Measurements from ENCODE around the gene PARN. TPM values are rescaled to one million over a fixed set of nuclear protein-coding genes. Genes with fewer than 3 reads are reported as not detected.

PARN gene
- total and polyA plus RNA-seq, 2 of the 8 experiments (the other 6 are each of a cell fraction or from before 2014, with no cell fraction given), result 24.5 to 44.6 TPM

- TF ChIP-seq, protein P1, sequence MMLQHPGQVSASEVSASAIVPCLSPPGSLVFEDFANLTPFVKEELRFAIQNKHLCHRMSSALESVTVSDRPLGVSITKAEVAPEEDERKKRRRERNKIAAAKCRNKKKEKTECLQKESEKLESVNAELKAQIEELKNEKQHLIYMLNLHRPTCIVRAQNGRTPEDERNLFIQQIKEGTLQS (IDR thresholded peaks at IDR 0.05; ENCODE audit: insufficient read depth, low read depth, low read length), result no peak
- no peak for TF ChIP-seq SP4 (IDR thresholded peaks at IDR 0.05; ENCODE audit: low read length)
- no peak for TF ChIP-seq BCL11A (IDR thresholded peaks at IDR 0.05; ENCODE audit: low read depth in 2 of 2, low read length in 2 of 2)
- TF ChIP-seq SIX5 (IDR thresholded peaks at IDR 0.05; ENCODE audit: low read depth, low read length), result no peak
- TF ChIP-seq SP2 (IDR thresholded peaks at IDR 0.05; ENCODE audit: low read length), result no peak
These were observed 136.3 kb downstream of the PARN start (continued) for GRCh38 chr16:14493791-14494190.
